ENCODE data around the gene ATXN1L. TPM values are rescaled to one million over a fixed set of nuclear protein-coding genes. Genes with fewer than 3 reads are reported as not detected.

ATXN1L gene
- polyA plus RNA-seq, 1 of the 3 experiments (the other 2 are of a cell fraction), result 8.0 TPM

GRCh38 chr16:71883168-71883848, 37.5 kb downstream of the ATXN1L start:
- WGBS (ENCODE audit: low lambda C conversion rate), result 1% methylated on average over 16 of the region's 46 CpGs

More at GRCh38 chr16:71883168-71883848, 37.5 kb downstream of the ATXN1L start:
- Histone ChIP-seq H3K79me2 (ENCODE audit: insufficient read depth) (no peaks in the 10 kb centered on the region), H3K9ac (peak overlapping the region; percentile 91), H3K36me3 (replicated peaks in 1 of 2; ENCODE audit: control insufficient read depth in 1 of 2, insufficient read depth in 2 of 2, low read length in 1 of 2) (peaks cover 25 to 30% of the 10 kb centered on the region in 2 experiments), H3K4me2 (peak overlapping the region; percentile 69), H2AFZ (ENCODE audit: low read depth) (peak overlapping the region; percentile 99; the same call in 1 of the 2 replicates), H3K4me3 (ENCODE audit: low read depth in 2 of 2, low read length in 1 of 2) (peak overlapping the region; percentile 88 to 97), H4K20me1 (ENCODE audit: insufficient read depth) (no peaks in the 10 kb centered on the region), H3K27ac (ENCODE audit: low read depth in 2 of 2, low read length in 1 of 2) (peak overlapping the region; percentile 70 to 84; a peak in 3 of 4 replicates), H3K4me1 (ENCODE audit: control insufficient read depth in 1 of 2, insufficient read depth in 2 of 2, low read depth in 1 of 2, low read length in 1 of 2) (peaks cover 0 to 8% of the 10 kb centered on the region in 2 experiments; a peak in 2 of 4 replicates), H3K9me3 (no peaks in the 10 kb centered on the region), H3K27me3 (ENCODE audit: insufficient read depth) (no peaks in the 10 kb centered on the region), H3K9me2 (no peaks in the 10 kb centered on the region), H3F3A (replicated peaks; ENCODE audit: insufficient read depth) (peaks cover 16% of the 10 kb centered on the region)
- TF ChIP-seq RXRA (IDR thresholded peaks at IDR 0.05; ENCODE audit: borderline replicate concordance, low read depth), result no peak
- no peak for TF ChIP-seq SMC3 (IDR thresholded peaks at IDR 0.05; ENCODE audit: low read depth, low read length)
- TF ChIP-seq, protein P1, sequence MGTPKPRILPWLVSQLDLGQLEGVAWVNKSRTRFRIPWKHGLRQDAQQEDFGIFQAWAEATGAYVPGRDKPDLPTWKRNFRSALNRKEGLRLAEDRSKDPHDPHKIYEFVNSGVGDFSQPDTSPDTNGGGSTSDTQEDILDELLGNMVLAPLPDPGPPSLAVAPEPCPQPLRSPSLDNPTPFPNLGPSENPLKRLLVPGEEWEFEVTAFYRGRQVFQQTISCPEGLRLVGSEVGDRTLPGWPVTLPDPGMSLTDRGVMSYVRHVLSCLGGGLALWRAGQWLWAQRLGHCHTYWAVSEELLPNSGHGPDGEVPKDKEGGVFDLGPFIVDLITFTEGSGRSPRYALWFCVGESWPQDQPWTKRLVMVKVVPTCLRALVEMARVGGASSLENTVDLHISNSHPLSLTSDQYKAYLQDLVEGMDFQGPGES (IDR thresholded peaks at IDR 0.05; ENCODE audit: low read depth, low read length), result no peak
- TF ChIP-seq NFIC (IDR thresholded peaks at IDR 0.05; ENCODE audit: borderline replicate concordance), result no peak
- no peak for TF ChIP-seq SIN3A (IDR thresholded peaks at IDR 0.05; ENCODE audit: borderline replicate concordance, low read depth, low read length)
- TF ChIP-seq GABPA (IDR thresholded peaks at IDR 0.05; ENCODE audit: low read depth), result no peak
- no peak for TF ChIP-seq RAD21 (IDR thresholded peaks at IDR 0.05; ENCODE audit: low read length)
- TF ChIP-seq EZH2phosphoT487 (IDR thresholded peaks at IDR 0.05; ENCODE audit: borderline replicate concordance, low read depth), result no peak
- TF ChIP-seq GATA2 (CRISPR knock-in tag; IDR thresholded peaks at IDR 0.05), result no peak
- no peak for TF ChIP-seq MXI1 (IDR thresholded peaks at IDR 0.05; ENCODE audit: low read depth, low read length)
- TF ChIP-seq, protein P2, sequence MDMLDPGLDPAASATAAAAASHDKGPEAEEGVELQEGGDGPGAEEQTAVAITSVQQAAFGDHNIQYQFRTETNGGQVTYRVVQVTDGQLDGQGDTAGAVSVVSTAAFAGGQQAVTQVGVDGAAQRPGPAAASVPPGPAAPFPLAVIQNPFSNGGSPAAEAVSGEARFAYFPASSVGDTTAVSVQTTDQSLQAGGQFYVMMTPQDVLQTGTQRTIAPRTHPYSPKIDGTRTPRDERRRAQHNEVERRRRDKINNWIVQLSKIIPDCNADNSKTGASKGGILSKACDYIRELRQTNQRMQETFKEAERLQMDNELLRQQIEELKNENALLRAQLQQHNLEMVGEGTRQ (IDR thresholded peaks at IDR 0.05; ENCODE audit: borderline replicate concordance, low read depth, low read length), result no peak
- no peak for TF ChIP-seq RCOR1 (IDR thresholded peaks at IDR 0.05; ENCODE audit: low read length)
- TF ChIP-seq FOSL2 (IDR thresholded peaks at IDR 0.05; ENCODE audit: borderline replicate concordance, low read depth), result no peak
- TF ChIP-seq, protein P3, sequence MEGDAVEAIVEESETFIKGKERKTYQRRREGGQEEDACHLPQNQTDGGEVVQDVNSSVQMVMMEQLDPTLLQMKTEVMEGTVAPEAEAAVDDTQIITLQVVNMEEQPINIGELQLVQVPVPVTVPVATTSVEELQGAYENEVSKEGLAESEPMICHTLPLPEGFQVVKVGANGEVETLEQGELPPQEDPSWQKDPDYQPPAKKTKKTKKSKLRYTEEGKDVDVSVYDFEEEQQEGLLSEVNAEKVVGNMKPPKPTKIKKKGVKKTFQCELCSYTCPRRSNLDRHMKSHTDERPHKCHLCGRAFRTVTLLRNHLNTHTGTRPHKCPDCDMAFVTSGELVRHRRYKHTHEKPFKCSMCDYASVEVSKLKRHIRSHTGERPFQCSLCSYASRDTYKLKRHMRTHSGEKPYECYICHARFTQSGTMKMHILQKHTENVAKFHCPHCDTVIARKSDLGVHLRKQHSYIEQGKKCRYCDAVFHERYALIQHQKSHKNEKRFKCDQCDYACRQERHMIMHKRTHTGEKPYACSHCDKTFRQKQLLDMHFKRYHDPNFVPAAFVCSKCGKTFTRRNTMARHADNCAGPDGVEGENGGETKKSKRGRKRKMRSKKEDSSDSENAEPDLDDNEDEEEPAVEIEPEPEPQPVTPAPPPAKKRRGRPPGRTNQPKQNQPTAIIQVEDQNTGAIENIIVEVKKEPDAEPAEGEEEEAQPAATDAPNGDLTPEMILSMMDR (IDR thresholded peaks at IDR 0.05), result no peak
- DNase-seq, result no peak
- CTCF ChIA-PET, result interaction anchor here (0.6 to 4.4 kb wide), 39 partner anchors 11 to 218 kb away, joined by 3 to 59 read pairs (median 4); partner anchors contain the start of genes ATXN1L and IST1
- POLR2A ChIA-PET, result interaction anchor here (0.8 to 2.4 kb wide), 3 partner anchors 11 to 78 kb away, joined by 4 to 13 read pairs (median 5); partner anchors contain the start of gene IST1

Measured in SK-N-SH (cell line).